Astrocyte (in vitro differentiated cells and primary cell): ENCODE results near the gene AMOTL1.
A peak's percentile ranks its signal among the peaks of the same experiment; 100 is the strongest.

ENCODE experiments used
- EZH2 ChIP-seq: IDR thresholded peaks from 2 replicates; pipeline ENCODE4 v1.6.1; 2012; ENCODE audit warnings: mild to moderate bottlenecking, low read length, inconsistent platforms; ENCODE audit not compliant: insufficient read depth
- TF ChIP-seq, protein P1 (sequence below): IDR thresholded peaks from 2 replicates; pipeline ENCODE4 v1.5.1; 2011; ENCODE audit warnings: low read depth, mild to moderate bottlenecking, inconsistent platforms, low read length, moderate library complexity; ENCODE audit not compliant: insufficient read depth

DNA sequence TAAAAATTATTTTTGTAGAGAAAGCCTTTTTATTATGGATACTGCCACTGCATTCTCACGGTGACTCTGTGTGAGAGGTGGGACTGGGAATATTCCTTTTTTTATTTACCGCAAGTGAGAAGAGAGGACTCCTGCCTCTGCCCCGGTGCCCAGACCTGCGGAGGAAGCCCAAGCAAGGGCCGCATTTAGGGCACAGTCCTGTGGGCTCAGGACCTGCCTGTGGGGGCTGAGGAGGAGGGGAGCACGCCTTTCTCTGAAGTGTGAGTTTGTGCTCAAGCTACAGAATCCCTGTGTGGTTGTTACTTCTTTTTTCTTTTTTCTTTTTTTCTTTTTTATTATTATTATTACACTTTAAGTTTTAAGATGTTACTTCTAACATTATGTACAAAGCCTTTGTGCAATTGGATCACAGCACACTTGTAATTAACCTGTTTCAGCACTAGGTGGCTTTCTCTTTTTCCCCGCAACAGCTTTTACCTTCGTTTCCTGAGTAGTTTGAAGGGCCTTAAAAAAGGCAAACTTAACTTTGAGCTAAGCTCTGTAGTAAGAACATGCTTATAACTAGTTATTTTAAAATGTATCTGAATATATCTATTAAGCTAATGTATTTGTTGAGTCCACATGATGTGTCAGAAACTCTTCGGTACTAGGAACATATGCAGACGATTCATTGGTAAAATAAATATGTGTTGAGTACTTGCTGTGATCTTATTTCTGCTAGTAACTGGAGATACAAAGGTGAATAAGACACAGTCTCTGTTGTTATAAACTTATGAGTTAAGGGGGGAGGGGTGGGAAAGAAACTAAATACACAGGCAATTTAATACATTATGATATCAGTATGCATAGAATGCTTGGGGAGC lies 18.3 kb downstream of the AMOTL1 start:
- TF ChIP-seq, protein P1, sequence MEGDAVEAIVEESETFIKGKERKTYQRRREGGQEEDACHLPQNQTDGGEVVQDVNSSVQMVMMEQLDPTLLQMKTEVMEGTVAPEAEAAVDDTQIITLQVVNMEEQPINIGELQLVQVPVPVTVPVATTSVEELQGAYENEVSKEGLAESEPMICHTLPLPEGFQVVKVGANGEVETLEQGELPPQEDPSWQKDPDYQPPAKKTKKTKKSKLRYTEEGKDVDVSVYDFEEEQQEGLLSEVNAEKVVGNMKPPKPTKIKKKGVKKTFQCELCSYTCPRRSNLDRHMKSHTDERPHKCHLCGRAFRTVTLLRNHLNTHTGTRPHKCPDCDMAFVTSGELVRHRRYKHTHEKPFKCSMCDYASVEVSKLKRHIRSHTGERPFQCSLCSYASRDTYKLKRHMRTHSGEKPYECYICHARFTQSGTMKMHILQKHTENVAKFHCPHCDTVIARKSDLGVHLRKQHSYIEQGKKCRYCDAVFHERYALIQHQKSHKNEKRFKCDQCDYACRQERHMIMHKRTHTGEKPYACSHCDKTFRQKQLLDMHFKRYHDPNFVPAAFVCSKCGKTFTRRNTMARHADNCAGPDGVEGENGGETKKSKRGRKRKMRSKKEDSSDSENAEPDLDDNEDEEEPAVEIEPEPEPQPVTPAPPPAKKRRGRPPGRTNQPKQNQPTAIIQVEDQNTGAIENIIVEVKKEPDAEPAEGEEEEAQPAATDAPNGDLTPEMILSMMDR, result peak; percentile 78
- no peak for TF ChIP-seq EZH2
